Pancreas (tissue), 10 donors: ENCODE results near the gene CCR6. TPM values are rescaled to one million over a fixed set of nuclear protein-coding genes. Genes with fewer than 3 reads are reported as not detected.

Experiments
- ATAC-seq, 4 donors: fragments of 200-7000 bp; cut with Tn5 transposase; one replicate each; pipeline versions ENCODE4 v1.8.0 to v1.9.1; 2020; ENCODE audit warnings: mild to moderate bottlenecking in 4 of 4, moderate library complexity in 4 of 4
- DNase-seq, 6 donors: peaks; one replicate each; pipeline ENCODE4 v3.0.0-alpha.2; 2020
- FAIRE-seq: peaks from 2 replicates; lab custom pipeline; 2012; peaks lifted over from hg19 to GRCh38; lab: Jason Lieb, UNC
- H3K27ac ChIP-seq, 4 donors: fragments of 200-600 bp; sonication (generic); 1 replicate in 3 of 4; 2 replicates in 1 of 4; pipeline versions ENCODE4 v1.5.0 to v1.8.0; 2020
- H3K27me3 ChIP-seq, 4 donors: fragments of 200-600 bp; one replicate each; pipeline ENCODE4 v1.8.0; 2021
- H3K36me3 ChIP-seq, 3 donors: fragments of 200-600 bp; sonication (generic) in 1 of 3; one replicate each; pipeline versions ENCODE4 v1.5.0 to v1.8.0; 2020 to 2021
- H3K4me1 ChIP-seq, 3 donors: fragments of 200-600 bp; one replicate each; pipeline ENCODE4 v1.8.0; 2021
- H3K4me3 ChIP-seq, 4 donors: fragments of 200-600 bp; sonication (generic) in 2 of 4; one replicate each; pipeline versions ENCODE4 v1.5.0 to v1.8.0; 2020 to 2021
- H3K9me3 ChIP-seq, 4 donors: fragments of 200-600 bp; one replicate each; pipeline ENCODE4 v1.8.0; 2021
- CTCF ChIP-seq, 4 donors: fragments of 200-600 bp; sonication (generic) in 3 of 4; IDR thresholded peaks; one replicate each; pipeline versions ENCODE4 v1.5.0 to v1.8.0; 2021; ENCODE audit warnings: antibody characterized with exemption in 4 of 4
- WGBS, 2 donors: extraction: QIAGEN DNeasy Blood & Tissue Kit; methylation state at CpG; one replicate each; pipeline ENCODE4 v1.1.7; 2013; 5-methylcytosine and 5-hydroxymethylcytosine counted together
- intact Hi-C, 3 donors: fragments of 100-400 bp; cut with DNase I; formaldehyde crosslinking; loops; one replicate each; pipeline versions ENCODE4 v1.11.1 to v1.14.2; 2022
- polyA plus RNA-seq, 2 donors: library from polyadenylated mRNA; stranded (reverse); fragments of 200-250 nt; gene quantifications; one replicate each; pipeline ENCODE4 v1.2.3, GENCODE V29; 2013
- total RNA-seq, 6 donors: library from RNA; stranded (reverse); fragmentation: NEBNext Ultra II Directional in 4 of 6; extraction: Animal tissue kit (Norgen Biotek cat#: 25700) in 4 of 6; gene quantifications; one replicate each; pipeline versions ENCODE4 v1.2.1 to v1.2.4, GENCODE V29; 2021 to 2023
- donor health status: healthy with polysubstance abuse.
- donor health status: DM: no; HTN: no; CAD: no; lungs with moderate emphysema.
- donor health status: DM: no; HTN: no; CAD: no.
- donor health status: control.
- donor health status: control.
- donor health status: Bipolar disorder and iron deficiency.
- donor health status: DM: yes; HTN: yes; CAD: no.
- donor health status: DM: no; HTN: no; CAD: no.
- donor health status: DM: no; HTN: no; CAD: no.
- donor health status: DM: yes; HTN: yes; CAD: no.

CCR6 gene
- under 1 TPM in 1 of 6 donors, not detected in 5; 0.31 TPM for total RNA-seq
- polyA plus RNA-seq = under 1 TPM; 0.08 to 0.21 TPM

- Histone ChIP-seq H3K27me3 (no peaks in the 10 kb centered on the region), H3K9me3 (no peaks in the 10 kb centered on the region), H3K27ac (no peak within 1 kb of the TSS), H3K4me1 (no peaks in the 10 kb centered on the region), H3K36me3 (no peaks in the 10 kb centered on the region), H3K4me3 (no peak within 1 kb of the TSS)
- no peak for TF ChIP-seq CTCF (IDR thresholded peaks at IDR 0.05)
- intact Hi-C loops = no loop called here
- FAIRE-seq (no peak), ATAC-seq (no peak), DNase-seq (no peak)
- WGBS, 2 donors = 67 to 69% methylated on average over 8 of the region's 8 CpGs
Observed at GRCh38 chr6:167122827-167123657, at the start of gene CCR6. TSS of gene CCR6 (plus strand) at chr6:167123096. CDS start at chr6:167136135, 13,039 bp downstream.

GRCh38 chr6:167073679-167074274 lies 49.1 kb upstream of the CCR6 start:
- intact Hi-C loops = no loop called here
- H3K27ac ChIP-seq = no peak overlapping the region
- H3K27me3 ChIP-seq = no peaks in the 10 kb centered on the region
- ATAC-seq = no peak
- no peak for FAIRE-seq
- H3K4me1 ChIP-seq = no peaks in the 10 kb centered on the region
- H3K36me3 ChIP-seq = no peaks in the 10 kb centered on the region
- TF ChIP-seq CTCF (IDR thresholded peaks at IDR 0.05) = no peak
- H3K4me3 ChIP-seq = no peak overlapping the region
- no peaks in the 10 kb centered on the region for H3K9me3 ChIP-seq
- no peak for DNase-seq

- DNase-seq (no peak), FAIRE-seq (no peak), ATAC-seq (no peak)
- no peaks in the 10 kb centered on the region for H3K9me3 ChIP-seq
- no peaks in the 10 kb centered on the region for H3K36me3 ChIP-seq
- TF ChIP-seq CTCF (IDR thresholded peaks at IDR 0.05) = no peak
- no peaks in the 10 kb centered on the region for H3K27me3 ChIP-seq
- no peak overlapping the region for H3K4me3 ChIP-seq
- H3K4me1 ChIP-seq = no peaks in the 10 kb centered on the region
- H3K27ac ChIP-seq = no peak overlapping the region
- WGBS, 2 donors = 67 to 84% methylated on average over 15 of the region's 15 CpGs
- intact Hi-C loops = no loop called here
Observed at GRCh38 chr6:167077241-167077932, 45.5 kb upstream of the CCR6 start.

GRCh38 chr6:167078745-167079144 lies 44.2 kb upstream of the CCR6 start:
- Histone ChIP-seq H3K27ac (no peak overlapping the region), H3K9me3 (no peaks in the 10 kb centered on the region), H3K27me3 (no peaks in the 10 kb centered on the region), H3K36me3 (no peaks in the 10 kb centered on the region), H3K4me1 (no peaks in the 10 kb centered on the region), H3K4me3 (no peak overlapping the region)
- DNase-seq (no peak), ATAC-seq (no peak), FAIRE-seq (no peak)
- no peak for TF ChIP-seq CTCF (IDR thresholded peaks at IDR 0.05)
- WGBS, 2 donors = 74 to 79% methylated on average over 8 of the region's 8 CpGs
- intact Hi-C loops = no loop called here
